OCI-LY7 (cell line): ENCODE results near the gene RAMP3. TPM values are rescaled to one million over a fixed set of nuclear protein-coding genes. Genes with fewer than 3 reads are reported as not detected.

Experiments
- BruUV-seq: library from RNA; stranded (reverse); fragments of 400-500 nt; replicated peaks from 2 replicates; lab custom pipeline; 2021; lab: Mats Ljungman, UMichigan
- CTCF ChIA-PET: fragments of 300-600 bp; sonication (Branson Sonifier 250); formaldehyde crosslinking; loops from one replicate; lab custom pipeline; 2022; ENCODE audit warnings: antibody characterized with exemption; ENCODE audit not compliant: unreplicated experiment; lab: Charles Lee
- POLR2A ChIA-PET: fragments of 300-600 bp; sonication (Branson Sonifier 250); formaldehyde crosslinking; loops from one replicate; lab custom pipeline; 2022; ENCODE audit warnings: antibody characterized with exemption; lab: Charles Lee
- DNase-seq: peaks from one replicate; pipeline ENCODE4 v3.0.0-alpha.2; 2015; ENCODE audit warnings: low spot score
- H2AFZ ChIP-seq: fragments of 200-600 bp; sonication (generic), shearing (Covaris generic); 2 replicates; pipeline ENCODE4 v1.6.1; 2014; ENCODE audit warnings: mild to moderate bottlenecking, antibody characterized with exemption, low read length, moderate library complexity
- H3K27ac ChIP-seq: fragments of 200-600 bp; sonication (generic); 2 replicates; pipeline ENCODE4 v1.5.1; 2014; ENCODE audit warnings: mixed run types, low read depth, mild to moderate bottlenecking, moderate library complexity, low read length, inconsistent platforms; ENCODE audit not compliant: poor library complexity, severe bottlenecking
- H3K36me3 ChIP-seq: fragments of 200-600 bp; sonication (generic); 2 replicates; pipeline ENCODE4 v1.6.1; 2014; ENCODE audit warnings: mild to moderate bottlenecking, antibody characterized with exemption, low read length, moderate library complexity, mixed read lengths; ENCODE audit not compliant: insufficient read depth
- H3K4me1 ChIP-seq: fragments of 200-600 bp; sonication (generic); 2 replicates; pipeline ENCODE4 v1.5.1; 2014; ENCODE audit warnings: mild to moderate bottlenecking, low read length; ENCODE audit not compliant: insufficient read depth, poor library complexity, severe bottlenecking
- H3K4me2 ChIP-seq: fragments of 200-600 bp; sonication (generic); 2 replicates; pipeline ENCODE4 v1.6.1; 2014; ENCODE audit warnings: mild to moderate bottlenecking, low read length
- H3K4me3 ChIP-seq: fragments of 200-600 bp; sonication (generic); 2 replicates; pipeline ENCODE4 v1.5.1; 2014; ENCODE audit warnings: mild to moderate bottlenecking, low read depth, low read length; ENCODE audit not compliant: poor library complexity, severe bottlenecking
- H3K79me2 ChIP-seq: fragments of 200-600 bp; sonication (generic); 2 replicates; pipeline ENCODE4 v1.6.1; 2016; ENCODE audit warnings: low read depth, mild to moderate bottlenecking, low read length, moderate library complexity, mixed read lengths; ENCODE audit not compliant: insufficient read depth
- H3K9me2 ChIP-seq: fragments of 200-600 bp; sonication (generic); 2 replicates; pipeline ENCODE4 v1.6.1; 2016; ENCODE audit warnings: mild to moderate bottlenecking, low read length, mixed read lengths; ENCODE audit not compliant: insufficient read depth
- H3K9me3 ChIP-seq: fragments of 200-600 bp; sonication (generic); 2 replicates; pipeline ENCODE4 v1.6.1; 2014; ENCODE audit warnings: mild to moderate bottlenecking, mixed run types, low read length, mixed read lengths
- H4K20me1 ChIP-seq: fragments of 200-600 bp; sonication (generic); 2 replicates; pipeline ENCODE4 v1.6.1; 2014; ENCODE audit warnings: mild to moderate bottlenecking, antibody characterized with exemption, low read length, moderate library complexity, mixed read lengths; ENCODE audit not compliant: insufficient read depth
- EZH2phosphoT487 ChIP-seq: fragments of 200-600 bp; sonication (generic); IDR thresholded peaks from 2 replicates; pipeline ENCODE4 v1.6.1; 2018; ENCODE audit warnings: low read depth, borderline replicate concordance, mild to moderate bottlenecking, mixed run types, antibody characterized with exemption, low read length, moderate library complexity, mixed read lengths
- intact Hi-C: fragments of 100-400 bp; cut with micrococcal nuclease; formaldehyde crosslinking; loops from one replicate; pipeline ENCODE4 v1.10.0; 2022; ENCODE audit not compliant: unreplicated experiment
- total RNA-seq, 2 experiments: library from RNA; depleted of rRNA in 1 of 2; stranded (reverse); fragments of >200 nt in 1 of 2; shearing (Covaris generic) in 1 of 2; gene quantifications; 2 replicates each; pipeline ENCODE4 v1.2.3, GENCODE V29; 2014 to 2022
- TF ChIP-seq, protein P1 (sequence below): fragments of 200-600 bp; sonication (generic); conservative IDR thresholded peaks from 2 replicates; pipeline ENCODE4 v1.5.1; 2014; ENCODE audit warnings: mild to moderate bottlenecking, antibody characterized with exemption, low read length, moderate library complexity, mixed read lengths

RAMP3 gene
- total RNA-seq, 2 experiments from 2014 or later: not detected

DNA sequence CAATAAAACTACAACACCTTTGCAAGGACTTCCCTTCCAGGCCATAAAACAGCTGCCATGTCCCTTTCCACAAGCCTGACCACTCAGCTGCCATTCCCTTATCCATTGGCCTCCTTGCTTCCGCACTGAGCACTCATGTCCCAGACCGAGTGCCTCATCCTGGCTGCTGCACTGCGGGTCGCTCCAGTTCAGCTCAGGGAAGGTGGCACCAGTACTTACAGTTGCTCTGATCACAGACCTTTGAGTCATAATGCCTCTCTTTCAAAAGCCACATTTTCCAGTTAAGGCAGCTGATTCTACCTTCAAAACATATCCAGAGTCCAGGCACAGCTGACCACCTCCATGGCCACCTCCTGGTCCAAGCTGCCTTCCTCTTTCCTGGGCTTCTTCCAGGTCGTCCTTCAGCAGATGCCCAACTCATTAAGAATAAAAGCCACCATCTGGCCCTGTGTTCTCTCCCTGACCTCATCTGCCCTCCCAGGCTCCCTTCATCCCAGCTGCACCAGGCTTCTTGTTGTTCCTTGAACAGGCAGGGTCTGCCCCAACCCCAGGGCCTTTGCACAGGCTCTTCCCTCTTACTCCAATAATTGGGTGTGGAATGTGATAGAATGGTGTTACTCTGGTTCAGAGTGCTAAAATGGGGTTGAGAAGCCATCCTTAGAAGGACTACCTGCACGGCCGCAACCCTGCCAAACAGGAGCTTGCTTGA lies 64.5 kb downstream of the RAMP3 start:
- no peaks in the 10 kb centered on the region for H3K9me2 ChIP-seq
- ChIA-PET CTCF (no interaction called here), POLR2A (no interaction called here)
- intact Hi-C loops: no loop called here
- H2AFZ ChIP-seq: no peak overlapping the region
- H4K20me1 ChIP-seq: no peaks in the 10 kb centered on the region; the same call in 1 of the 2 replicates
- DNase-seq: no peak
- no peaks in the 10 kb centered on the region for H3K36me3 ChIP-seq
- no peak overlapping the region for H3K4me2 ChIP-seq
- BruUV-seq: no TSS peak
- TF ChIP-seq EZH2phosphoT487: no peak
- TF ChIP-seq, protein P1, sequence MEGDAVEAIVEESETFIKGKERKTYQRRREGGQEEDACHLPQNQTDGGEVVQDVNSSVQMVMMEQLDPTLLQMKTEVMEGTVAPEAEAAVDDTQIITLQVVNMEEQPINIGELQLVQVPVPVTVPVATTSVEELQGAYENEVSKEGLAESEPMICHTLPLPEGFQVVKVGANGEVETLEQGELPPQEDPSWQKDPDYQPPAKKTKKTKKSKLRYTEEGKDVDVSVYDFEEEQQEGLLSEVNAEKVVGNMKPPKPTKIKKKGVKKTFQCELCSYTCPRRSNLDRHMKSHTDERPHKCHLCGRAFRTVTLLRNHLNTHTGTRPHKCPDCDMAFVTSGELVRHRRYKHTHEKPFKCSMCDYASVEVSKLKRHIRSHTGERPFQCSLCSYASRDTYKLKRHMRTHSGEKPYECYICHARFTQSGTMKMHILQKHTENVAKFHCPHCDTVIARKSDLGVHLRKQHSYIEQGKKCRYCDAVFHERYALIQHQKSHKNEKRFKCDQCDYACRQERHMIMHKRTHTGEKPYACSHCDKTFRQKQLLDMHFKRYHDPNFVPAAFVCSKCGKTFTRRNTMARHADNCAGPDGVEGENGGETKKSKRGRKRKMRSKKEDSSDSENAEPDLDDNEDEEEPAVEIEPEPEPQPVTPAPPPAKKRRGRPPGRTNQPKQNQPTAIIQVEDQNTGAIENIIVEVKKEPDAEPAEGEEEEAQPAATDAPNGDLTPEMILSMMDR: no peak
- H3K79me2 ChIP-seq: no peaks in the 10 kb centered on the region
- H3K4me3 ChIP-seq: no peak overlapping the region
- no peaks in the 10 kb centered on the region for H3K4me1 ChIP-seq
- H3K9me3 ChIP-seq: no peaks in the 10 kb centered on the region
- H3K27ac ChIP-seq: no peak overlapping the region

DNA sequence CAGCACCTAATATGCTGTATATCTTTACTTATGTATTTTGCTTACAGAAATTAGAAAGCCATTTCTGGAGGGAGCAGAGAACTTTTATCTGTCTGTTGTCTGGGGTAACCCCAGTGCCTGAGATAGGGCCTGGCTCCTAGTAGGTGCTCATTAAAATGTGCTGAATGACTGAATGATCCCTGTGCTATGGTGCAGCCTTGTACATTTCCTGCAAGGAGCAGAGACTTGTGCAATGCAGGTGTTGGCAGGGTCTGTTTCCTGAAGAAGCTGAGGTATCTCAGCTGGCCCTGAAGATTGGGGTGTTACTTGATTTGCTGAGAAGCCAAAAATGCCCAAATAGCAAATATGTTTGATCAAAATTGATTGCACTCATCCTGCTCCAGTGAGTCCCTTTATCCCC lies 65.5 kb downstream of the RAMP3 start:
- Histone ChIP-seq H3K4me2 (no peak overlapping the region), H3K4me3 (no peak overlapping the region), H3K9me2 (no peaks in the 10 kb centered on the region), H3K9me3 (no peaks in the 10 kb centered on the region), H4K20me1 (no peaks in the 10 kb centered on the region; the same call in 1 of the 2 replicates), H3K4me1 (no peaks in the 10 kb centered on the region), H2AFZ (no peak overlapping the region), H3K27ac (no peak overlapping the region), H3K36me3 (no peaks in the 10 kb centered on the region), H3K79me2 (no peaks in the 10 kb centered on the region)
- no peak for DNase-seq
- POLR2A ChIA-PET: no interaction called here
- no peak for TF ChIP-seq EZH2phosphoT487
- TF ChIP-seq, protein P1: no peak
- CTCF ChIA-PET: no interaction called here
- BruUV-seq: no TSS peak
- intact Hi-C loops: no loop called here
